HepG2 (cell line): Measurements from ENCODE around the gene MSMP. TPM values are rescaled to one million over a fixed set of nuclear protein-coding genes. Genes with fewer than 3 reads are reported as not detected.

Source experiments
- ARID3A ChIP-seq: IDR thresholded peaks from 2 replicates; pipeline ENCODE4 v1.6.1; 2012; ENCODE audit warnings: low read depth, low read length, improper control_type of control experiment
- EEA1 ChIP-seq: sonication (generic); formaldehyde crosslinking; IDR thresholded peaks from 2 replicates; pipeline ENCODE4 v1.5.1; 2020; ENCODE audit warnings: mild to moderate bottlenecking, missing genetic modification reagents, borderline replicate concordance
- EZH2 ChIP-seq: conservative IDR thresholded peaks from 2 replicates; pipeline ENCODE4 v1.6.1; 2012; ENCODE audit warnings: mild to moderate bottlenecking, low read depth, low read length, moderate library complexity
- GRHL1 ChIP-seq: sonication (generic); formaldehyde crosslinking; conservative IDR thresholded peaks from 2 replicates; pipeline ENCODE4 v1.8.0; 2022; ENCODE audit warnings: missing genetic modification reagents
- IKZF1 ChIP-seq: fragments of 450-650 bp; IDR thresholded peaks from 2 replicates; pipeline ENCODE4 v1.7.1; 2016
- MAFF ChIP-seq: IDR thresholded peaks from 2 replicates; pipeline ENCODE4 v1.6.1; 2011; ENCODE audit warnings: low read depth, low read length, improper control_type of control experiment
- MBNL3 ChIP-seq: fragments of 250-450 bp; sonication (Bioruptor Pico); conservative IDR thresholded peaks from 2 replicates; pipeline ENCODE4 v1.8.0; 2022; ENCODE audit warnings: mild to moderate bottlenecking, inconsistent platforms
- MTF2 ChIP-seq: sonication (generic); formaldehyde crosslinking; IDR thresholded peaks from 2 replicates; pipeline ENCODE4 v1.5.0; 2020; ENCODE audit warnings: missing genetic modification reagents, borderline replicate concordance
- PAF1 ChIP-seq: IDR thresholded peaks from 2 replicates; pipeline ENCODE4 v1.6.1; 2016; ENCODE audit warnings: missing genetic modification reagents, missing compliant biosample characterization
- PCBP2 ChIP-seq: fragments of 200-400 bp; formaldehyde crosslinking; optimal IDR thresholded peaks from 2 replicates; pipeline ENCODE3; 2018; ENCODE audit warnings: low read length, low read depth; ENCODE audit not compliant: poor library complexity, severe bottlenecking
- POLR2AphosphoS5 ChIP-seq: IDR thresholded peaks from 2 replicates; pipeline ENCODE4 v1.6.1; 2012; ENCODE audit warnings: low read depth, low read length
- SMC3 ChIP-seq: IDR thresholded peaks from 2 replicates; pipeline ENCODE4 v1.6.1; 2011; ENCODE audit warnings: low read length, improper control_type of control experiment
- ZIK1 ChIP-seq: sonication (generic); formaldehyde crosslinking; IDR thresholded peaks from 2 replicates; pipeline ENCODE4 v1.5.0; 2020; ENCODE audit warnings: mild to moderate bottlenecking, low read depth, missing genetic modification reagents, borderline replicate concordance
- ZNF367 ChIP-seq: sonication (generic); formaldehyde crosslinking; IDR thresholded peaks from 2 replicates; pipeline ENCODE4 v1.4.0; 2020; ENCODE audit warnings: missing genetic modification reagents, borderline replicate concordance
- ZNF766 ChIP-seq: sonication (generic); formaldehyde crosslinking; IDR thresholded peaks from 2 replicates; pipeline ENCODE4 v1.5.0; 2020; ENCODE audit warnings: missing genetic modification reagents, borderline replicate concordance
- ZSCAN25 ChIP-seq: sonication (generic); formaldehyde crosslinking; IDR thresholded peaks from 2 replicates; pipeline ENCODE4 v1.8.0; 2022; ENCODE audit warnings: mild to moderate bottlenecking, missing genetic modification reagents
- polyA plus RNA-seq, 8 experiments: library from polyadenylated mRNA; depleted of rRNA in 3 of 8; stranded (reverse) in 7 of 8; unstranded in 1 of 8; fragments of >200 nt; fragmentation: Illumina TruSeq in 4 of 8; extraction: Trizol in 4 of 8; gene quantifications; 2 replicates each; pipeline versions ENCODE4 v1.2.1 to v1.2.3, GENCODE V29; 2011 to 2016; ENCODE audit warnings: low read depth in 4 of 8, missing spikeins in 1 of 8, mixed read lengths in 1 of 8; ENCODE audit not compliant: insufficient read depth in 1 of 8
- total RNA-seq, 5 experiments: library from RNA; depleted of rRNA; stranded (reverse); fragments of >200 nt; fragmentation: Illumina TruSeq; extraction: Trizol; gene quantifications; 2 replicates each; pipeline ENCODE4 v1.2.3, GENCODE V29; 2016; ENCODE audit warnings: low read depth in 1 of 5
- TF ChIP-seq, protein P1 (sequence below): sonication (generic); formaldehyde crosslinking; IDR thresholded peaks from 2 replicates; pipeline ENCODE4 v1.4.0; 2020; ENCODE audit warnings: low read depth, mild to moderate bottlenecking, missing genetic modification reagents
- TF ChIP-seq, protein P2 (sequence below): sonication (generic); formaldehyde crosslinking; IDR thresholded peaks from 2 replicates; pipeline ENCODE4 v1.4.0; 2020; ENCODE audit warnings: missing genetic modification reagents
- TF ChIP-seq, protein P3 (sequence below): sonication (generic); formaldehyde crosslinking; IDR thresholded peaks from 2 replicates; pipeline ENCODE4 v1.5.1; 2020; ENCODE audit warnings: mild to moderate bottlenecking, missing genetic modification reagents, borderline replicate concordance
- TF ChIP-seq, protein P4 (sequence below): IDR thresholded peaks from 2 replicates; pipeline ENCODE4 v1.6.1; 2018; ENCODE audit warnings: missing genetic modification reagents

The MSMP gene
- total and polyA plus RNA-seq, 2 of the 13 experiments (the other 11 are each of a cell fraction or from before 2014, with no cell fraction given): 0.24 to 0.46 TPM

- TF ChIP-seq, protein P1, sequence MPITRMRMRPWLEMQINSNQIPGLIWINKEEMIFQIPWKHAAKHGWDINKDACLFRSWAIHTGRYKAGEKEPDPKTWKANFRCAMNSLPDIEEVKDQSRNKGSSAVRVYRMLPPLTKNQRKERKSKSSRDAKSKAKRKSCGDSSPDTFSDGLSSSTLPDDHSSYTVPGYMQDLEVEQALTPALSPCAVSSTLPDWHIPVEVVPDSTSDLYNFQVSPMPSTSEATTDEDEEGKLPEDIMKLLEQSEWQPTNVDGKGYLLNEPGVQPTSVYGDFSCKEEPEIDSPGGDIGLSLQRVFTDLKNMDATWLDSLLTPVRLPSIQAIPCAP (CRISPR knock-in tag): no peak
- 0 out of 2 replicates have a peak, but pooled peaks have one; percentile 55 for TF ChIP-seq EEA1
- no peak for TF ChIP-seq GRHL1 (CRISPR knock-in tag)
- 0 out of 2 replicates have a peak, but pooled peaks have one; percentile 6 for TF ChIP-seq POLR2AphosphoS5
- TF ChIP-seq ZNF367 (CRISPR knock-in tag): no peak
- TF ChIP-seq MTF2 (CRISPR knock-in tag): no peak
- no peak for TF ChIP-seq MBNL3 (CRISPR knock-in tag)
- TF ChIP-seq, protein P2, sequence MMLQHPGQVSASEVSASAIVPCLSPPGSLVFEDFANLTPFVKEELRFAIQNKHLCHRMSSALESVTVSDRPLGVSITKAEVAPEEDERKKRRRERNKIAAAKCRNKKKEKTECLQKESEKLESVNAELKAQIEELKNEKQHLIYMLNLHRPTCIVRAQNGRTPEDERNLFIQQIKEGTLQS (CRISPR knock-in tag): no peak
- TF ChIP-seq MAFF: no peak
- TF ChIP-seq, protein P3, sequence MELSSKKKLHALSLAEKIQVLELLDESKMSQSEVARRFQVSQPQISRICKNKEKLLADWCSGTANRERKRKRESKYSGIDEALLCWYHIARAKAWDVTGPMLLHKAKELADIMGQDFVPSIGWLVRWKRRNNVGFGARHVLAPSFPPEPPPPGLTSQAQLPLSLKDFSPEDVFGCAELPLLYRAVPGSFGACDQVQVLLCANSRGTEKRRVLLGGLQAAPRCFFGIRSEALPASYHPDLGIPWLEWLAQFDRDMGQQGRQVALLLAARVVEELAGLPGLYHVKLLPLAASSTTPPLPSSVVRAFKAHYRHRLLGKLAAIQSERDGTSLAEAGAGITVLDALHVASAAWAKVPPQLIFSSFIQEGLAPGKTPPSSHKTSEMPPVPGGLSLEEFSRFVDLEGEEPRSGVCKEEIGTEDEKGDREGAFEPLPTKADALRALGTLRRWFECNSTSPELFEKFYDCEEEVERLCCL: no peak
- TF ChIP-seq ZSCAN25: no peak
- TF ChIP-seq PCBP2: no peak
- TF ChIP-seq PAF1 (CRISPR knock-in tag): no peak
- TF ChIP-seq EZH2: no peak
- TF ChIP-seq SMC3: no peak
- no peak for TF ChIP-seq ZIK1
- TF ChIP-seq, protein P4, sequence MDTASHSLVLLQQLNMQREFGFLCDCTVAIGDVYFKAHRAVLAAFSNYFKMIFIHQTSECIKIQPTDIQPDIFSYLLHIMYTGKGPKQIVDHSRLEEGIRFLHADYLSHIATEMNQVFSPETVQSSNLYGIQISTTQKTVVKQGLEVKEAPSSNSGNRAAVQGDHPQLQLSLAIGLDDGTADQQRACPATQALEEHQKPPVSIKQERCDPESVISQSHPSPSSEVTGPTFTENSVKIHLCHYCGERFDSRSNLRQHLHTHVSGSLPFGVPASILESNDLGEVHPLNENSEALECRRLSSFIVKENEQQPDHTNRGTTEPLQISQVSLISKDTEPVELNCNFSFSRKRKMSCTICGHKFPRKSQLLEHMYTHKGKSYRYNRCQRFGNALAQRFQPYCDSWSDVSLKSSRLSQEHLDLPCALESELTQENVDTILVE (CRISPR knock-in tag): no peak
- no peak for TF ChIP-seq IKZF1
- no peak for TF ChIP-seq ZNF766 (CRISPR knock-in tag)
- TF ChIP-seq ARID3A: no peak
These were observed 21.1 kb downstream of the MSMP start (continued) for GRCh38 chr9:35732800-35733541.
